Keratinocyte (primary cell): ENCODE data around the gene EFCAB8.

ENCODE experiments used
- CTCF ChIP-seq, 3 experiments: IDR thresholded peaks in 1 of 3; conservative IDR thresholded peaks in 1 of 3; optimal IDR thresholded peaks in 1 of 3; 2 replicates in 2 of 3; 3 replicates in 1 of 3; pipeline versions ENCODE3 to v1.5.1; 2011; ENCODE audit warnings: low read length in 3 of 3, mild to moderate bottlenecking in 3 of 3, moderate library complexity in 2 of 3, control low read depth in 1 of 3, inconsistent platforms in 1 of 3; ENCODE audit not compliant: insufficient read depth in 2 of 3; ENCODE audit errors: extremely low read depth in 1 of 3
- EZH2 ChIP-seq: IDR thresholded peaks from one replicate; pipeline ENCODE4 v1.6.1; 2012; ENCODE audit warnings: inconsistent platforms, mild to moderate bottlenecking, low read length, moderate library complexity

DNA sequence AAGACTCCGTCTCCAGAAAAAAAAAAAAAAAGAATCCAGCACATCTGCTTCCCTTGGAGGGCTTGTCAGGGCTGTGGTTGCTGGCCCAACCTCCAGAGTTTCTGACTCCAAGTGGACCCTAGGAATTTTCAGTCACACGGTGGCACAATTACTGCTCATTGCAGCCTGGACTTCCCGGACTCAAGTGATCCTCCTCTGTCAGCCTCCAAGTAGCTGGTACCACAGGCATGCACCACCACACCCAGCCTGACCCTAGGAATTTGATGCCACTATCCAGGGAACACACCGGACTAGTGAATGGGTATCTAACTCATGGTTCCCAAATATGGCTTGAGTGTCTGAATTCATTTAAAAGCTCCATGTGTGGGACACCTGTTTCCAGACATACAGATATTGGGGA, 48.8 kb upstream of the EFCAB8 start:
- TF ChIP-seq CTCF (optimal IDR thresholded peaks at IDR 0.05 in 1 of 3, IDR thresholded peaks at IDR 0.05 in 1 of 3, conservative IDR thresholded peaks at IDR 0.05 in 1 of 3; ENCODE audit: extremely low read depth in 1 of 3, insufficient read depth in 2 of 3, low read length in 3 of 3), result no peak
- no peak for TF ChIP-seq EZH2
